ENCODE data around the gene FAM184B. TPM values are rescaled to one million over a fixed set of nuclear protein-coding genes. Genes with fewer than 3 reads are reported as not detected.
"Not testable (repeated sequence)": the region's sequence is repeated elsewhere in the genome, so short reads cannot be mapped to it uniquely, and the experiment has no call there.

The FAM184B gene
- polyA plus RNA-seq, 3 donors = under 0.01 to 0.03 (median 0.02) TPM

DNA sequence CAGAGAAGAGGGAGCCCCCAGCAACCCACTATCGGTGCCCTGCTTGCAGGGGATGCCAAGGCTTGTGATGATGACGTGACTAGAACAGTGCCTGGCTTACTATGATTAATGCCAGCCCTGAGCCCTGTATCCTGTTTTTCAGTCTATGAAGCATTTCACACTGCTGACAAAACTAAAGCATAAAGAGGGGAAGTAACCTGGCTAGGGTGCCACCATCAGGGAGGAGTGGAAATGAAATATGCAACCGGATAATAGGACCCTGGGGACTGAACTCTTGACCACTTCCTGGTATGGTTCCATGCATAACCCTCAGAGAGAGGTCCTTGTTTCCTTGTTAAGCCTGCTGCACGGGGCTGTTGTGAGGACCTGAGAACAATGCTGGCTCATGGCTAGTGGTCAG is 116.7 kb downstream of the FAM184B start:
- 30 to 56% (median 41%) methylated on average over 4 of the region's 4 CpGs for WGBS, 3 donors

DNA sequence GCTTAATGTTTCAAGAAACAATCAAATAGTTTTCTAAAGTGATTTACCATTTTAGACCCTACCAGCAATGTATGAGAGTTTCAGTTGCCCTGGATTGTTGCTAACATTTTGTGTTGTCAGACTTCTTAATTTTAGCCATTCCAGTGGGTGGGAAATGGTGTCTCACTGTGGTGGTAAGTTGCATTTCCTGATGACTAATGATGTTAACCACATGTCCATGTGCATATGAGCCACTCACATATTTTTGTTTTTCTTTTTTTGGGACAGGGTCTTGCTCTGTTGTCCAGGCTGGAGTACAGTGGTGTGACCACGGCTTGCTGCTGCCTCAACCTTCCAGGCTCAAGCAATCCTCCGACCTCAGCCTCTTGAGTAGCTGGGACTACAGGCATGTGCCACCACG is 118.7 kb downstream of the FAM184B start:
- no peak overlapping the region for H3K27ac ChIP-seq (ENCODE audit: low read depth, low read length)
- WGBS, 3 donors = 90% methylated on average over 3 of the region's 3 CpGs

More for the DNA sequence above, 116.7 kb downstream of the FAM184B start:
- no peak overlapping the region for H3K27ac ChIP-seq (ENCODE audit: low read depth, low read length)

DNA sequence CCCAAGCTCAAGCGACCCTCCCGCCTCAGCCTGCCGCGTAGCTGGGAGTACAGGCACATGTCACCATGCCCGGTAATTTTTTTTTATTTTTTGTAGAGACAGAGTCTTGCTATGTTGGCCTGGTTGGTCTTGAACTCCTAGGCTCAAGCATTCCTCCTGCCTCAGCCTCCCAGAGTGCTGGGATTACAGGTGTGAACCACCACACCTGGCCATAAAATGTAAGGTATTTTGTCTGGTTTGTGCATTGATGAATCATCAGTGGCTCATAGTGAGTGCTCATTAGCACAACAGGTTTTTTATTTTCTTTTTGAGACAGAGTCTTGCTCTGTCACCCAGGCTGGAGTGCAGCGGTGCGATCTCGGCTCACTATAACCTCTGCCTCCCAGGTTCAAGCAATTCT is 122.2 kb downstream of the FAM184B start:
- H3K27ac ChIP-seq (ENCODE audit: low read depth, low read length) = not testable (repeated sequence)

DNA sequence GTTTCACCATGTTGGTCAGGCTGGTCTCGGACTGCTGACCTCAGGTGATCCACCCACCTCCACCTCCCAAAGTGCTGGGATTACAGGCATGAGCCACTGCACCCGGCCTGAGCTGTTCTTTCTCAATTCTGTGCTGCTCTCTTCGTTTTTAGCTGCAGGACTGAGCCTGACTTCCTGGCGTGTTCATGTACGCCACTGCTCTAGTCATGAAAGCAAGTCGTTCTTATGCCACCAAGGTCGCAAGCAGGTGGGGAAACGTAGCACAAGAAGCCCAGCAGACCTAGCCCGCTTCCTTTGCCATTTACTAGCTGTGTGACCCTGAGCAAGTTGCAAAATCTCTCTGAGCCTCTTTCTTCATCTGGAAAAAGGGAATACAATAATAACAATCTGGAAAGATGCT is 123.6 kb downstream of the FAM184B start:
- WGBS, 3 donors = 63 to 79% (median 77%) methylated on average over 9 of the region's 9 CpGs
- H3K27ac ChIP-seq (ENCODE audit: low read depth, low read length) = no peak overlapping the region

More for the DNA sequence above, 122.2 kb downstream of the FAM184B start:
- WGBS, 3 donors = 96 to 98% (median 96%) methylated on average over 8 of the region's 8 CpGs

DNA sequence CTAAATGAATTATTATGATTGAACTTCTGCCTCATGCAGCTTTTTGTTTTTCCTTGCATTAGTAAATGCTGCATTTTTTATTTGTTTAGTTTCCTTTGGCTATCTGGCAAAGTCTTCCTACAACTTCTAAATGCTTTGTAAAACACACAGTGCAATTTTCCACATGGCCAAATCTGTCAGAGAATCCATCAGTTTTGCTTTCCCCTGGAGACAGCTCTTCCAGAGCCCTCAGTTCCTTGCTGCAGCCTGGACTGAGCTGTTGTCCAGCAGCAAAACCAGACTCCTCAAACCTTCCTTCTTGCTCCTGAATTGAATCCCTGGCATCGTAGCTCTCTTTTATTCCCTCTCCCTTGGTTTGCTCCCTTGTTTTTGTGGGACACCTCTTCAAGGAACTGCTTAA is 124.3 kb downstream of the FAM184B start:
- WGBS, 3 donors = 48 to 83% (median 70%) methylated on average over 1 of the region's 1 CpG
- H3K27ac ChIP-seq (ENCODE audit: low read depth, low read length) = no peak overlapping the region

DNA sequence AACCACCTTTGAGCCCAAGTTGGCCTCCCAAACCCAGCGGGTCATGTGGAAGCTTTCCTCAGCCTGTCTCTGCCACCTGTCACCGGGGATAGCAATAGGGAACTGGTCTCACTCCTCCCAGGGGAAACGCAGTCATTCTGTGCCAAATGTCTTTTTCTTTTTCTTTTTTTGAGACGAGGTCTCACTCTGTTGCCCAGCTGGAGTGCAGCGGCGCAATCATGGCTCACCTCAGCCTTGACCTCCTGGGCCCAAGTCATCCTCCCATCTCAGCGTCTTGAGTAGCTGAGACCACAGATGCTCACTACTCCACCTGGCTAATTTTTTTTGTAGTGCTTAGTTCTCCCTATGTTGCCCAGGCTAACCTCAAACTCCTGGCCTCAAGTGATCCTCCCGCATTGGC is 126.7 kb downstream of the FAM184B start:
- no peak overlapping the region for H3K27ac ChIP-seq (ENCODE audit: low read depth, low read length)
- 80 to 85% (median 84%) methylated on average over 8 of the region's 8 CpGs for WGBS, 3 donors

DNA sequence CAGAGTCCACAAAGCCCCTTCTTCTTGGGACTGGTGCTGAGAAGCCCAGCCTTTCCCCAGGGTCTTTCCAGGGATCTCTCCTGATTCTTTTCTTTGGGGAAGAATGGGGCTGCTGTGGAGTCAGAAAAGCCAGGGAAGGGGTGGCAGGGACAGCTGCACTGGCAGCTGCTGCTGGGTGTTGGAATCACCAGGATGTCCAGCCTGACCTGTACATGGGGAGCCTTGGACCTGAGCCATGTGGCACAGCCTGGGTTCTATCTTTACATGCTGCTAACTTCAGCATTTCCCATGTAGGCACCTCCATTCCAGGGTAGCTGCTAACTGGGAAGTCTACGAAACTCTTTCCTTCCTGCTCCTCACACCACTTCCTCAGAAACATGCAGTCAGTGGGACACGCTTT is 131.0 kb downstream of the FAM184B start:
- no peak overlapping the region for H3K27ac ChIP-seq (ENCODE audit: low read depth, low read length)
- 50 to 83% (median 64%) methylated on average over 2 of the region's 2 CpGs for WGBS, 3 donors

DNA sequence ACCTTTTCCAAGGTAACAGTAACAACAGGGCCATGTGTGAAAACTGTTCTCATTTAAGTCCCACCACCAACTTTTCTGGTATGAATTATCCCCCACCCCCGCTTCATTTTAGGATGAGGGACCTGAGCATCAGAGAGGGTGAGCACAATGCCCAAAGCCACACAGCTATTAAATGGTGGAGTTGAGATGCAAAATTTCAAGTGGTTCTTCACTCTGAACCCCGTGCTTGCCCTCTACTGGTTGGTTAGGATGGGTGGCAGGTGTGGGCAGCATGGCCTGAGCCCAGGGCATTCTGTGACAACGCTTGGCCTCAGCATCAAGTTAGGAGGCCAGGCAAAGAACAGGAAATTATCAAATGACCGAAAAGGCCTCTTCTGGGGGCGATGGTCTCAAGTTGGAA is 133.5 kb downstream of the FAM184B start:
- WGBS, 3 donors = 82 to 84% (median 84%) methylated on average over 5 of the region's 5 CpGs
- no peak overlapping the region for H3K27ac ChIP-seq (ENCODE audit: low read depth, low read length)

DNA sequence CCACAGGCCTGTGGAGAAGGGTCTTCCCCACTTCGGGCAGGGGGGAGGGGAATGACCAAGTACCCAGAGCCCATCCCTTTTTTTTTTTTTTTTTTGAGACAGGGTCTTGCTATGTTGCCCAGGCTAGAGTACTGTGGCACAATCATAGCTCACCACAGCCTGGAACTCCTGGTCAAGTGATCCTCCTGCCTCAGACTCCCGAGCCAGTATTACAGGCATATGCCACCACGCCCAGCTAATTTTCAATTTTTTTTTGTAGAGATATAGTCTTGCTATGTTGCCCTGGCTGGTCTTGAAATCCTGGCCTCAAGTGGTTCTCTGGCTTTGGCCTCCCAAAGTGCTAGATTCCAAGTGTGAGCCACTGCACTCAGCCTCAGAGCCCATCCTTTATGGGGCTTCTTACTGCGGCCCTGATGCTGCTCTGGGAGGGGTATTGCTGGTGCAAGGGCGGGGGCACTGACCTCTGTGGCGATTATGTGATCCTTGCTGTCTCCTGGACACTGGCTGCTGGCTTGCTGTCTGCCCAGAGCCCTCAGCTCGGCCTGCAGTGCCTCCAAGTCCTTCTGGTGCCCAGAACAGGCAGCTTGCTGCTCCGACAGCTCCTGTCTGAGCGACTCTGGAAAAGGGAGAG is 134.1 kb downstream of the FAM184B start:
- 85 to 87% (median 86%) methylated on average over 9 of the region's 9 CpGs for WGBS, 3 donors
- no peak overlapping the region for H3K27ac ChIP-seq (ENCODE audit: low read depth, low read length)

DNA sequence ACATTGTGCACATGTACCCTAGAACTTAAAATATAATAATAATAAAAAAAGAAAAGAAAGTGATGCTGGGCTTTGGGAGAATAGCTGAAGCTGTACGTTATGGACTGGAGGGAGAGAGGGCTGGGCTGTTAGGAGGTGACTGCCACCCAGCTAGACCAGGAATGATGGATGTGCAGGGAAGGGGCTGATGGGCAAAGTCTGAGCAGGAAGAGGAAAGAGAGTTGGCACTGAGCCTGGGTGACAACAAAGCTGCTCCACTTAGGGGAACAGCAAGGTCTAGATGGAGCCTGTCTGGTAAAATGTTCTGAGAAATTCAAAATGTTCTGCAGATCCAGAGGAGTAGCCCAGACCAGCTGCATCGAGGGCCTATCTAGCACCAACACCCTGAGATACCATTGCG is 134.7 kb downstream of the FAM184B start:
- WGBS, 3 donors = 60 to 76% (median 62%) methylated on average over 3 of the region's 3 CpGs
- no peak overlapping the region for H3K27ac ChIP-seq (ENCODE audit: low read depth, low read length)

DNA sequence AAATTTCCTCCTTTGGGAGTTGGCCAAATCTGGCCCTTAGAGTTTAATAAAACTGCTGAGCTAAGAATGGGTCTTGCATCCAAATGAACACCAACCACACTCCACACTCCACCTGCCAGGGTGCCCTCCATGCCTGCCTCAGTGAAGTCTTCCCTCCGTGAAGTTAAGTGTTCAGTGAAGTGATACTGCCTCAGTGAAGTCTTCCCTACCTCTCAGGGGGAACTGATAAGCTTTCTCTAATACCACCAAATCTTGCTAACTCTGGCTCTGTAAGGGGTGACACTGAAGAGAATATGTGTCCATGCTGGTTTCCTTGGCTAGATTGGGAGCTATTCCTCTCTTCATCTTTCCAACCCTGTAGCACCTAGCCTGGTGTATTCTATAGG is 139.0 kb downstream of the FAM184B start:
- H3K27ac ChIP-seq (ENCODE audit: low read depth, low read length) = no peak overlapping the region
- WGBS, 3 donors = 79 to 96% (median 93%) methylated on average over 1 of the region's 1 CpG

DNA sequence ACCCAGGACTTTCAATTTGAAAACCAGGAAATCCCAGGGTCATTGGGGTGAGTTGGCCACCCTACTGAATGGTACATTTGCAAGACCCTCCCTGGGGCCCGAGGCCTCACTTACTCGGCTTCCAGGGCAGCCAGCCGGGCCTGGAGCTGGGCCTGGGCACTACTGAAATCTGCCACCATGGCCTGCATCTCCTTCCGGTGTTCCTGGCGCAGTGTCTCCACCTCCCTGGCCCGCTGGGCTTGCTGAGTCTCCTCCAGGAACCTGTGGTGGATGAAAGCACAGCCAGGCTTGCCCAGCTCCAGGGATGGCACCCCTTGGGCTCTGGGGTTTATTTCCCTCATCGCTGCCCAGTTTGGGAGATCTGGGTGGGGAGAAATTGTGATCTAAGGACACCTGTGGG is 142.3 kb downstream of the FAM184B start:
- 76 to 91% (median 86%) methylated on average over 7 of the region's 7 CpGs for WGBS, 3 donors
- H3K27ac ChIP-seq (ENCODE audit: low read depth, low read length) = no peak overlapping the region

DNA sequence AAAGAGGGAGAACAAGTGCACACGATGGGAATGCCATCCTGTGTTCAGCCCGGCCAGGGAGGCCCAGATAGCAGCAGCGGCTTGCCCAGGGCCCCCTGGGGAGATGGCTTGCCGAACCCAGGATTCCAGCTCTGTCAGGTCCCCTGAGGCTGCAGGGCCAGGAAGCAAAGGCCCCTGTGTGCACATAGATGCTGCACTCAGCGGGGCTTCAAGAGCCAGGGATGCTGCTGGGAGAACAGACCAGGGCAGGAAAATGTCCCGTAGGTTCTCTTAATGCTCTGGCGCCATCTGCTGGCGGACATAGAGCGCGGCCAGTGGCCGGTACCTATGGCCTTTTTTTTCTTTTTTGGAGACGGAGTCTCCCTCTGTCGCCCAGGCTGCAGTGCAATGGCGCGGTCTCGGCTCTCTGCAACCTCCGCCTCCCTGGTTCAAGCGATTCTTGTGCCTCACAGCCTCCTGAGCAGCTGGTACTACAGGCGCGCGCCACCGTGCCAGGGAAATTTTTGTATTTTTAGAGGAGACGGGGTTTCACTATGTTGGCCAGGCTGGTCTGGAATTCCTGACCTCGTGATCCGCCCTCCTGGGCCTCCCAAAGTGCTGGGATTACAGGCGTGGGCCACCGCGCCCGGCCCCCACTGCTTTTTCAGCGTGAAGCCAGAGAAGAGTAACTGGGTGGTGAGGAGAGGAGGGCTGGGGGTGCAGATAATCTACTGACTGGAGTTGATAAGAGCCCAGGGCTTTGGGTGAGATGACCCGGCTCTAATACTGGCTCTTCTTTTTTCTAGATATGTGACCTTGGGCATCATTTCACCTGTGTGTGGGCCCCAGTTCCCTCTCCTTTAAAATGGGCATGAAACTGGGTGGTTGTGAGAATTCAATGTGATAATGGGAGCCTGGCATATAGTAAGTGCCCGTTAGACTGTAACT is 144.5 kb downstream of the FAM184B start:
- 57 to 58% (median 58%) methylated on average over 31 to 32 of the region's 32 CpGs for WGBS, 3 donors
- H3K27ac ChIP-seq (ENCODE audit: low read depth, low read length) = no peak overlapping the region

DNA sequence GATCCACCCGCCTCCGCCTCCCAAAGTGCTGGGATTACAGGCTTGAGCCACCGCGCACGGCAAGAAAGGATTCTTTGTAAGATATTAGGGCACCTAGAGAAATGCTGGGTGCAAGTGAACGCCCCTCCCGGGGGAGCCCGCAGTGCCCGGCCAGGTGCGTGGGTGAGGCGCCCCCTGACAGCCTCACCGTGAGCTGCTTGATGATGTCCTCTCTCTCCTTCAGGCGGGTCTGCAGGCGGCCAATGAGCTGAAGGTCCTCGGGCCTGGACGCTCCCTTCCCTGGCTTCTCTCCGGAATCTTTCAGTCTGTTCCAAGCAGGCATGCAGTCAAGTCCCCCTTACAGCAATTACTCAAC is 145.1 kb downstream of the FAM184B start:
- WGBS, 3 donors = 88 to 93% (median 90%) methylated on average over 17 of the region's 17 CpGs
- no peak overlapping the region for H3K27ac ChIP-seq (ENCODE audit: low read depth, low read length)

DNA sequence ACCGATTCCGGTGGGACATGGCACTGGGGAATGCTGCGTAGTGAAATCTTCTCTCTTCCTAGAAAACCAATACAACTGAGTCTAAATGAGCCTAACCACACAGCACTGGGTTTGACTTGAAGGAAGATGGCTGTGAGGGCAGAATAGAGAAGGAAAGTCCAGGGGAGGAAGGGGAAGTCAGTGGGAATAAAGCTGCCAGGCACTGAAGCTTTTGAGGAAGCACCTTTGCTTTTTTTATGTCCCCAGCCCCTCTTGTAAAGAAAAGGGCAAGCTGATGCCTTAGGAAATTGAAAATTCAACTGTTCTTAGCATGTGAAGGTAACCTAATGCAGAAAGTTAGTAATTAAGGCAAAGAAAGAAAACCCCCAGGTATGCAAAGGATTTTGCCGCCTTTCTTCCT is 146.4 kb downstream of the FAM184B start:
- WGBS, 3 donors = 94 to 99% (median 97%) methylated on average over 4 of the region's 4 CpGs
- no peak overlapping the region for H3K27ac ChIP-seq (ENCODE audit: low read depth, low read length)

DNA sequence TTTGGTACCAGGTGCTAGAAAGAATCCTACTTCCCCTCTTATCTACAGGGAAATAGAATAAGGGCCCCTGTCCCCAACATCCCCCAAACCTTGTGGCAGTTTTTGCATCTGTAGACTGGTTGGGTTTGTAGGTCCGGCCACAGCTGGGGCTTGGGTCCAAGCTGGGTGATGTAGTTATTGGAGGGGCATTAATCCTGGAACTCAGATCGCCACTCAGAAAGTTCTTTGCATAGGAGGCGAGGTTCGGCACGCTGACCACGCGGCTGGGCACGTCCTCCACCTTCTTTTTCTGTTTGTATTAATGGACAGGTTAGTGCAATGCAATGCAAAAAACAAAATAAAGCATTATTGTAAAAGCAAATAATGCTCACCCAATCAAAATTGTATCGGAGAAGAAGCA is 147.8 kb downstream of the FAM184B start:
- H3K27ac ChIP-seq (ENCODE audit: low read depth, low read length) = no peak overlapping the region
- WGBS, 3 donors = 94 to 96% (median 94%) methylated on average over 9 of the region's 9 CpGs

DNA sequence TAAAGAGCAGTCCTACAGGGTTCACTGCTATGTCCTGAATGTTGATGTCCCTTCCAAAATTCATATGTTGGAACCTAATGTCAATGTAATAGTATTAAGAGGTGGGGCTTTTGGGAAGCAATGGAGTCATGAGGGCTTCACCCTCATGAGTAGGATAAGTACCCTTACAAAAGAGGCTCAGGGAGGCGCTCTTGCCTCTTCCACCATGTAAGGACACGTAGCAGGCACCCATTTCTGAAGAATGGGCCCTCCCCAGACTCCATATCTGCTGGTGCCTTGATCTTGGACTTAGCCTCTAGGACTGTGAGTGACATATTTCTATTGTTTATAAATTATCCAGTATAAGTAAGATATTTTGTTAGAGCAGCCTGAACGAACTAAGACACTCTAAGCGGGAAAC is 151.2 kb downstream of the FAM184B start:
- WGBS, 3 donors = 91 to 96% (median 93%) methylated on average over 4 of the region's 4 CpGs
- H3K27ac ChIP-seq (ENCODE audit: low read depth, low read length) = no peak overlapping the region

DNA sequence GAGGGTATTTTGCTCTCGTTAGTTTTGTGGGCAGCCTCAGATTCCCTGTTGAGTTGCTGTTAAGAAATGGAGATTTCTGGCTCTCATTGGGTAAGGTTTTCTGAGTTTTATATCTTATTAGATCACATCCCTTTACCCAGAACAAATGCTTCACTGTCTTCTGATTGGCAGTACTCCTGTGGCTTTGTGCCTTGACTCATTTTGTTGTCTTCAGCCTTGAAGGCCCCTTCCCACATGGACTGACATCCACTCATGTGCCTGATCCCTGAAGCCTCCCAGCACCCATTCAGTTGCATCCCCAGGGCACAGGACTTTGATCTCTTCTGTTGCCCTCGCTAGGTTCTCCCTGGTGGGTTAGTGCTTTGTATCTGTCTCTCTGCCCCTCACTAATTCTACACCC is 156.6 kb downstream of the FAM184B start:
- no peak overlapping the region for H3K27ac ChIP-seq (ENCODE audit: low read depth, low read length)
- WGBS, 3 donors = 76 to 94% (median 89%) methylated on average over 2 of the region's 2 CpGs

DNA sequence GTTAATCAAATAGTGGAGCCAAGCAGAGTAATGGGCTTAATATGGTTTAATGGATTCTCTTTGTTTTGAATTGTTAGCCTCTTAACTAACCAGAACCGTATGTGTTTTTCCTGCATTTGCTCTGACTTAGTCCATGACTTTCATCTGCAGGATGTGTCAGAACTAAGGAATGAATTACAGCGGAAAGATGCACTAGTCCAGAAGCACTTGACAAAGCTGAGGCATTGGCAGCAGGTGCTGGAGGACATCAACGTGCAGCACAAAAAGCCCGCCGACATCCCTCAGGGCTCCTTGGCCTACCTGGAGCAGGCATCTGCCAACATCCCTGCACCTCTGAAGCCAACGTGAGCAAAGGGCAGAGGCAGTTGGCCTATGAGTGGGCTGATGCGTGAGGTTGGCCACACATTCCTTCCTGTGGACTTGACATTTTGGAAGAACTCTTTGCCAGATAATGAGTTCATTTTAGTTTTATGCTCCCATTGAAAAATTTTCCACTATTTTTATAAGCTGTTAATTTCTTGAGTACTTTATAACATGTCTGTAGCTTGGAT is 157.9 kb downstream of the FAM184B start:
- no peak overlapping the region for H3K27ac ChIP-seq (ENCODE audit: low read depth, low read length)
- 78 to 88% (median 86%) methylated on average over 7 of the region's 7 CpGs for WGBS, 3 donors

All from adipose tissue (tissue), 3 donors.